IMR-90 (cell line): ENCODE data around the gene SEL1L. TPM values are rescaled to one million over a fixed set of nuclear protein-coding genes. Genes with fewer than 3 reads are reported as not detected.

Source experiments
- ATAC-seq: fragments of 200-7000 bp; cut with Tn5 transposase; 2 replicates; pipeline ENCODE4 v1.9.1; 2020; ENCODE audit warnings: low read depth, mild to moderate bottlenecking, moderate library complexity
- BruUV-seq: library from RNA; stranded (reverse); fragments of 400-500 nt; replicated peaks from 2 replicates; lab custom pipeline; 2021; lab: Mats Ljungman, UMichigan
- CTCF ChIA-PET: fragments of 300-600 bp; formaldehyde crosslinking; extraction: SDS; loops from one replicate; lab custom pipeline; 2021; ENCODE audit warnings: antibody characterized with exemption; lab: Yijun Ruan, JAX
- POLR2A ChIA-PET: fragments of 300-600 bp; sonication (Branson Sonifier 250); formaldehyde crosslinking; loops from one replicate; lab custom pipeline; 2022; ENCODE audit warnings: antibody characterized with exemption; ENCODE audit not compliant: unreplicated experiment; lab: Charles Lee
- DNase-seq: peaks from one replicate; pipeline ENCODE4 v3.0.0; 2013
- H2AFZ ChIP-seq: replicated peaks from 2 replicates; pipeline ENCODE3; 2013; ENCODE audit warnings: low read length, mild to moderate bottlenecking; ENCODE audit not compliant: poor library complexity
- H2AK5ac ChIP-seq: 2 replicates; pipeline ENCODE4 v1.6.1; 2013; ENCODE audit warnings: low read depth, low read length, inconsistent platforms
- H2AK9ac ChIP-seq: replicated peaks from 2 replicates; pipeline ENCODE3; 2013; ENCODE audit warnings: mild to moderate bottlenecking, low read depth, low read length, moderate library complexity; ENCODE audit not compliant: poor library complexity
- H2BK120ac ChIP-seq: 2 replicates; pipeline ENCODE4 v1.6.1; 2013; ENCODE audit warnings: low read depth, low read length, inconsistent platforms
- H2BK15ac ChIP-seq: 3 replicates; pipeline ENCODE4 v1.6.1; 2013; ENCODE audit warnings: low read depth, low read length, inconsistent platforms
- H2BK20ac ChIP-seq: 2 replicates; pipeline ENCODE4 v1.6.1; 2013; ENCODE audit warnings: low read depth, mild to moderate bottlenecking, inconsistent platforms, low read length, moderate library complexity
- H2BK5ac ChIP-seq: 2 replicates; pipeline ENCODE4 v1.6.1; 2013; ENCODE audit warnings: mild to moderate bottlenecking, low read depth, low read length, inconsistent platforms; ENCODE audit not compliant: poor library complexity, severe bottlenecking
- H3K14ac ChIP-seq: replicated peaks from 2 replicates; pipeline ENCODE4 v1.6.1; 2013; ENCODE audit warnings: low read depth, low read length, inconsistent platforms
- H3K18ac ChIP-seq: 2 replicates; pipeline ENCODE4 v1.6.1; 2013; ENCODE audit warnings: low read depth, low read length, control low read depth
- H3K23ac ChIP-seq: 2 replicates; pipeline ENCODE4 v1.6.1; 2013; ENCODE audit warnings: low read depth, low read length, inconsistent platforms
- H3K27ac ChIP-seq: 2 replicates; pipeline ENCODE4 v1.5.1; 2013; ENCODE audit warnings: mild to moderate bottlenecking, control low read depth, low read length; ENCODE audit not compliant: insufficient read depth
- H3K27me3 ChIP-seq: 2 replicates; pipeline ENCODE4 v1.6.1; 2013; ENCODE audit warnings: low read length; ENCODE audit not compliant: control insufficient read depth, insufficient read depth
- H3K36me3 ChIP-seq: 2 replicates; pipeline ENCODE4 v1.6.1; 2013; ENCODE audit warnings: low read length, mixed read lengths; ENCODE audit not compliant: control insufficient read depth, insufficient read depth
- H3K4ac ChIP-seq: 2 replicates; pipeline ENCODE4 v1.6.1; 2013; ENCODE audit warnings: low read depth, low read length, inconsistent platforms
- H3K4me1 ChIP-seq: 2 replicates; pipeline ENCODE4 v1.6.1; 2013; ENCODE audit warnings: low read length, mixed read lengths; ENCODE audit not compliant: control insufficient read depth, insufficient read depth
- H3K4me2 ChIP-seq: 2 replicates; pipeline ENCODE4 v1.6.1; 2013; ENCODE audit warnings: low read depth, mild to moderate bottlenecking, control low read depth, low read length, moderate library complexity
- H3K4me3 ChIP-seq: 2 replicates; pipeline ENCODE4 v1.5.1; 2013; ENCODE audit warnings: low read depth, mild to moderate bottlenecking, control low read depth, low read length, moderate library complexity; ENCODE audit not compliant: insufficient read depth
- H3K56ac ChIP-seq: 2 replicates; pipeline ENCODE4 v1.6.1; 2013; ENCODE audit warnings: low read length, inconsistent platforms; ENCODE audit not compliant: insufficient read depth; ENCODE audit errors: extremely low read depth
- H3K79me1 ChIP-seq, 2 experiments: 2 replicates each; pipeline ENCODE4 v1.6.1; 2013; ENCODE audit warnings: low read length in 2 of 2, inconsistent platforms in 1 of 2, low read depth in 1 of 2
- H3K9ac ChIP-seq: 2 replicates; pipeline ENCODE4 v1.6.1; 2013; ENCODE audit warnings: low read depth, low read length, control low read depth
- H3K9me1 ChIP-seq: 2 replicates; pipeline ENCODE4 v1.6.1; 2013; ENCODE audit warnings: low read length, inconsistent platforms; ENCODE audit not compliant: insufficient read depth
- H3K9me3 ChIP-seq: 2 replicates; pipeline ENCODE4 v1.6.1; 2013; ENCODE audit warnings: low read length; ENCODE audit not compliant: control insufficient read depth, insufficient read depth
- H4K20me1 ChIP-seq: 2 replicates; pipeline ENCODE4 v1.6.1; 2013; ENCODE audit warnings: low read length, inconsistent platforms; ENCODE audit not compliant: insufficient read depth
- H4K5ac ChIP-seq: 2 replicates; pipeline ENCODE4 v1.6.1; 2013; ENCODE audit warnings: mild to moderate bottlenecking, low read depth, low read length, control low read depth
- H4K8ac ChIP-seq, 2 experiments: 2 replicates each; pipeline ENCODE4 v1.6.1; 2013; ENCODE audit warnings: low read depth in 2 of 2, low read length in 2 of 2, control low read depth in 1 of 2, inconsistent platforms in 1 of 2
- H4K91ac ChIP-seq: 2 replicates; pipeline ENCODE4 v1.6.1; 2013; ENCODE audit warnings: low read depth, low read length, inconsistent platforms; ENCODE audit not compliant: insufficient read depth
- BHLHE40 ChIP-seq: fragments of 150-350 bp; IDR thresholded peaks from 2 replicates; pipeline ENCODE4 v1.6.1; 2016; ENCODE audit warnings: mild to moderate bottlenecking, low read depth, low read length
- MAFK ChIP-seq: IDR thresholded peaks from 2 replicates; pipeline ENCODE4 v1.6.1; 2012; ENCODE audit warnings: low read depth, low read length, improper control_type of control experiment
- RAD21 ChIP-seq: IDR thresholded peaks from 2 replicates; pipeline ENCODE4 v1.6.1; 2012; ENCODE audit warnings: low read length, improper control_type of control experiment
- RCOR1 ChIP-seq: IDR thresholded peaks from 2 replicates; pipeline ENCODE4 v1.6.1; 2012; ENCODE audit warnings: mild to moderate bottlenecking, low read length, improper control_type of control experiment; ENCODE audit not compliant: insufficient replicate concordance
- WGBS, 2 experiments: methylation state at CpG; one replicate each; pipeline versions ENCODE4 v1.1.5 to v1.1.7; 2013; ENCODE audit warnings: missing lambda C conversion rate in 2 of 2; ENCODE audit not compliant: insufficient read length in 1 of 2; ENCODE audit errors: extremely low coverage in 2 of 2; 5-methylcytosine and 5-hydroxymethylcytosine counted together
- dilution Hi-C: fragments of 300-500 bp; cut with HindIII; formaldehyde crosslinking; loops from one replicate; pipeline ENCODE4 v1.14.3; 2018; ENCODE audit warnings: low sequenced_read_pairs; ENCODE audit not compliant: unreplicated experiment
- in situ Hi-C: fragments of 300-500 bp; cut with MboI; formaldehyde crosslinking; loops from 3 replicates; pipeline ENCODE4 v1.14.3; 2019; ENCODE audit warnings: low sequenced_read_pairs, inconsistent platforms, mixed read lengths
- intact Hi-C: fragments of 100-400 bp; cut with micrococcal nuclease; formaldehyde crosslinking; loops from 2 replicates; pipeline ENCODE4 v1.10.0; 2022
- polyA plus RNA-seq, 3 experiments: library from polyadenylated mRNA; depleted of rRNA; stranded (reverse); fragments of >200 nt; gene quantifications; 2 replicates each; pipeline ENCODE4 v1.2.3, GENCODE V29; 2012; ENCODE audit warnings: low replicate concordance in 1 of 3
- total RNA-seq: library from RNA; depleted of rRNA; stranded (reverse); fragments of >200 nt; gene quantifications from 2 replicates; pipeline ENCODE4 v1.2.3, GENCODE V29; 2012
- TF ChIP-seq, protein P1 (sequence below): conservative IDR thresholded peaks from 2 replicates; pipeline ENCODE4 v1.5.1; 2012; ENCODE audit warnings: mild to moderate bottlenecking, low read depth, low read length, improper control_type of control experiment

SEL1L gene
- total and polyA plus RNA-seq, 2 of the 4 experiments (the other 2 are of a cell fraction) = 21.0 to 62.4 TPM

DNA sequence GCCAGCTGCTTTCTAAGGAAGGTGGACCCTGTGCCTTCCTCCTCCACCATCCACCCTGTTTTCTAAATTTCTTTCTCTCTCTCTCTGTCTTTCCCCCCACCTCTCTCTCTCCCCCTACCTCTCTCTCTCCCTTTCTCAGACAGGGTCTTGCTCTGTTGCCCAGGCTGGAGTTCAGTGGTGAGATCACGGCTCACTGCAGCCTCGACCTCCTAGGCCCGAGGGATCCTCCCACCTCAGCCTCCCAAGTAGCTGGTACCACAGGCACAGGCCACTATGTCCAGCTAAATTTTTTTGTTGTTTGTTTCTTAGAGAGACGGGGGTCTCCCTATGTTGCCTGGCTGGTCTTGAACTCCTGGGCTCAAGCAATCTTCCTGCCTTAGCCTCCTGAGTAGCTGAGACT is 73.7 kb downstream of the SEL1L start:
- Histone ChIP-seq H3K14ac (no peak overlapping the region), H3K4me2 (no peak overlapping the region), H3K9ac (no peak overlapping the region), H3K9me1 (no peaks in the 10 kb centered on the region), H2AK9ac (no peak overlapping the region), H3K23ac (no peak overlapping the region), H4K20me1 (no peaks in the 10 kb centered on the region), H3K36me3 (no peaks in the 10 kb centered on the region), H4K8ac (no peak overlapping the region), H4K91ac (no peak overlapping the region), H2BK120ac (no peak overlapping the region), H3K56ac (no peak overlapping the region), H3K18ac (no peak overlapping the region), H3K79me1 (no peaks in the 10 kb centered on the region), H3K4ac (no peak overlapping the region), H2BK5ac (no peak overlapping the region), H3K27ac (no peak overlapping the region), H2BK15ac (no peak overlapping the region), H2AFZ (no peak overlapping the region), H2AK5ac (no peak overlapping the region), H3K9me3 (no peaks in the 10 kb centered on the region), H3K4me3 (no peak overlapping the region), H3K27me3 (no peaks in the 10 kb centered on the region; the same call in 1 of the 2 replicates), H3K4me1 (no peaks in the 10 kb centered on the region), H4K5ac (no peak overlapping the region), H2BK20ac (no peak overlapping the region)
- DNase-seq (no peak), ATAC-seq (no peak)
- dilution Hi-C loops (no loop called here), intact Hi-C loops (no loop called here), in situ Hi-C loops (no loop called here)
- WGBS, 2 experiments = no CpG with 5 or more reads among the region's 4 CpGs
- ChIA-PET POLR2A (no interaction called here), CTCF (no interaction called here)
- TF ChIP-seq BHLHE40 (no peak), MAFK (no peak), RAD21 (no peak), RCOR1 (no peak)
- TF ChIP-seq, protein P1, sequence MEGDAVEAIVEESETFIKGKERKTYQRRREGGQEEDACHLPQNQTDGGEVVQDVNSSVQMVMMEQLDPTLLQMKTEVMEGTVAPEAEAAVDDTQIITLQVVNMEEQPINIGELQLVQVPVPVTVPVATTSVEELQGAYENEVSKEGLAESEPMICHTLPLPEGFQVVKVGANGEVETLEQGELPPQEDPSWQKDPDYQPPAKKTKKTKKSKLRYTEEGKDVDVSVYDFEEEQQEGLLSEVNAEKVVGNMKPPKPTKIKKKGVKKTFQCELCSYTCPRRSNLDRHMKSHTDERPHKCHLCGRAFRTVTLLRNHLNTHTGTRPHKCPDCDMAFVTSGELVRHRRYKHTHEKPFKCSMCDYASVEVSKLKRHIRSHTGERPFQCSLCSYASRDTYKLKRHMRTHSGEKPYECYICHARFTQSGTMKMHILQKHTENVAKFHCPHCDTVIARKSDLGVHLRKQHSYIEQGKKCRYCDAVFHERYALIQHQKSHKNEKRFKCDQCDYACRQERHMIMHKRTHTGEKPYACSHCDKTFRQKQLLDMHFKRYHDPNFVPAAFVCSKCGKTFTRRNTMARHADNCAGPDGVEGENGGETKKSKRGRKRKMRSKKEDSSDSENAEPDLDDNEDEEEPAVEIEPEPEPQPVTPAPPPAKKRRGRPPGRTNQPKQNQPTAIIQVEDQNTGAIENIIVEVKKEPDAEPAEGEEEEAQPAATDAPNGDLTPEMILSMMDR = no peak
- BruUV-seq = no TSS peak
